HepG2 (cell line): ENCODE data around the gene USP5. TPM values are rescaled to one million over a fixed set of nuclear protein-coding genes. Genes with fewer than 3 reads are reported as not detected.

Experiments
- ATM ChIP-seq: fragments of 450-650 bp; IDR thresholded peaks from 2 replicates; pipeline ENCODE4 v1.7.1; 2017; ENCODE audit warnings: mild to moderate bottlenecking, borderline replicate concordance
- FOXC1 ChIP-seq: sonication (generic); formaldehyde crosslinking; IDR thresholded peaks from 2 replicates; pipeline ENCODE4 v1.8.0; 2022; ENCODE audit warnings: mild to moderate bottlenecking, missing genetic modification reagents, borderline replicate concordance
- HIVEP1 ChIP-seq: sonication (generic); formaldehyde crosslinking; IDR thresholded peaks from 2 replicates; pipeline ENCODE4 v1.4.0; 2020; ENCODE audit warnings: mild to moderate bottlenecking, missing genetic modification reagents
- PHF8 ChIP-seq: sonication (generic); formaldehyde crosslinking; IDR thresholded peaks from 2 replicates; pipeline ENCODE4 v1.5.0; 2020; ENCODE audit warnings: missing genetic modification reagents
- RAD21 ChIP-seq: fragments of 450-650 bp; formaldehyde crosslinking; IDR thresholded peaks from 2 replicates; pipeline ENCODE4 v1.5.0; 2020; ENCODE audit warnings: mild to moderate bottlenecking
- ZFYVE20 ChIP-seq: sonication (generic); formaldehyde crosslinking; IDR thresholded peaks from 2 replicates; pipeline ENCODE4 v1.8.0; 2023; ENCODE audit warnings: low read depth, mild to moderate bottlenecking, moderate library complexity, missing genetic modification reagents, borderline replicate concordance
- ZMYM2 ChIP-seq: sonication (generic); formaldehyde crosslinking; IDR thresholded peaks from 2 replicates; pipeline ENCODE4 v1.8.0; 2022; ENCODE audit warnings: mild to moderate bottlenecking, missing genetic modification reagents
- ZNF17 ChIP-seq: sonication (generic); formaldehyde crosslinking; IDR thresholded peaks from 2 replicates; pipeline ENCODE4 v1.5.0; 2020; ENCODE audit warnings: mild to moderate bottlenecking, missing genetic modification reagents
- ZNF652 ChIP-seq: IDR thresholded peaks from 2 replicates; pipeline ENCODE4 v1.6.1; 2016; ENCODE audit warnings: low read depth, borderline replicate concordance
- polyA plus RNA-seq, 8 experiments: library from polyadenylated mRNA; depleted of rRNA in 3 of 8; stranded (reverse) in 7 of 8; unstranded in 1 of 8; fragments of >200 nt; fragmentation: Illumina TruSeq in 4 of 8; extraction: Trizol in 4 of 8; gene quantifications; 2 replicates each; pipeline versions ENCODE4 v1.2.1 to v1.2.3, GENCODE V29; 2011 to 2016; ENCODE audit warnings: low read depth in 4 of 8, missing spikeins in 1 of 8, mixed read lengths in 1 of 8; ENCODE audit not compliant: insufficient read depth in 1 of 8
- total RNA-seq, 5 experiments: library from RNA; depleted of rRNA; stranded (reverse); fragments of >200 nt; fragmentation: Illumina TruSeq; extraction: Trizol; gene quantifications; 2 replicates each; pipeline ENCODE4 v1.2.3, GENCODE V29; 2016; ENCODE audit warnings: low read depth in 1 of 5
- TF ChIP-seq, protein P1 (sequence below): sonication (generic); formaldehyde crosslinking; IDR thresholded peaks from 2 replicates; pipeline ENCODE4 v1.4.0; 2020; ENCODE audit warnings: missing genetic modification reagents
- TF ChIP-seq, protein P2 (sequence below): sonication (generic); formaldehyde crosslinking; IDR thresholded peaks from 2 replicates; pipeline ENCODE4 v1.8.0; 2022; ENCODE audit warnings: mild to moderate bottlenecking, missing genetic modification reagents, moderate library complexity
- TF ChIP-seq, protein P3 (sequence below): sonication (generic); formaldehyde crosslinking; IDR thresholded peaks from 2 replicates; pipeline ENCODE4 v1.4.0; 2020; ENCODE audit warnings: low read depth, mild to moderate bottlenecking, missing genetic modification reagents
- TF ChIP-seq, protein P4 (sequence below): IDR thresholded peaks from 2 replicates; pipeline ENCODE4 v1.6.1; 2016; ENCODE audit warnings: low read depth, borderline replicate concordance
- TF ChIP-seq, protein P5 (sequence below): sonication (generic); formaldehyde crosslinking; IDR thresholded peaks from 2 replicates; pipeline ENCODE4 v1.5.0; 2020; ENCODE audit warnings: missing genetic modification reagents
- TF ChIP-seq, protein P6 (sequence below): sonication (generic); formaldehyde crosslinking; IDR thresholded peaks from 2 replicates; pipeline ENCODE4 v1.5.0; 2020; ENCODE audit warnings: mild to moderate bottlenecking, missing genetic modification reagents
- TF ChIP-seq, protein P7 (sequence below): sonication (generic); formaldehyde crosslinking; IDR thresholded peaks from 2 replicates; pipeline ENCODE4 v1.4.0; 2020; ENCODE audit warnings: missing genetic modification reagents, mild to moderate bottlenecking, borderline replicate concordance

USP5 gene
- total and polyA plus RNA-seq, 2 of the 13 experiments (the other 11 are each of a cell fraction or from before 2014, with no cell fraction given), result 39.6 to 56.0 TPM

DNA sequence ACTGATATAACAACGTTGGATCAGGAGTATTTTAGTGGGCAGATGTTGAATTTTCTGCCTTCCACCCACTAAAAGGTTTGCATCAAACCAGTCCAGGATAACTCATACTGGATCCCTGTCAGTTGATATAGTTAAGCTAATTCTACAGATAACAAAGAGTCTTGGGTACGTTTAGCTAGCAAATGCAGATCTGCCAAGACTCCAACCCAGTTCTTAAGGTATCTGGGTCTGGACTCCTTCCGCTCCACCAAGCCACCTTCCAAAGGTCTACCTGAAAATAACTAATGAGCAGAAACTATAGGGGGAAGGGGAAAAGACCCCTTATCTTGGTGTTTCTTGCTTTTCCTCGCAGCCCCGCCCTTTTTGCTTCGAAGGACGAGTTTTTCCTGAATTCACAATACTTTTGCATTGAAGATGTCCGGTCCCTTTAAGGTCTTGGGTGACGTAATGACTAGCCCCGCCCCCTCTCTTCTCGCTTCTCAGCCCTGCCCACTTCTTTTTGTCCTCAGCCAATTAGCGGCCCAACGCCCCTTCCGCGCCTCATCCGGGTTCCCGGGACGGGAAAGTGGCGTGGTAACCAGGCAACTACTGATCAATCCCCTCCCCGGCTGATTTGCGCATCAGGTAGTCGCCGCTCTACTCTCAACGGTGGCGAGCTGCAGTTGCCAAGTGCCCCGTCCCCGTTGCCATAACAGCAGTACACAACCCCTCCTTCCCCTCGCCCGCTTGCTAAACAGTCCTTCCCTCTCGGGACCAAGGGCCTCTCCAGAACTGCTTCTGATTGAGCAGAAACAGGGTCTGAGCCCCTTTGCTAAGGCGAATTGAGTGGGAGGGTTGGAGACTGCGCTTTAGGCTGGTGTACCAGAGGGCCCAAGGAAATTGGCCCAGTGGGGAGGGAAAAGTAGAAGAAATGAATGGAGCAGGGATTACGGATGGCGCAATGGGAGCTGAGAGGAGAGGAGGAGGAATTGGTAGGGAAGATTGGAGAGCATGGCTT lies 52.6 kb downstream of the USP5 start, which contains the start of gene LRRC23 (continued):
- TF ChIP-seq, protein P1, sequence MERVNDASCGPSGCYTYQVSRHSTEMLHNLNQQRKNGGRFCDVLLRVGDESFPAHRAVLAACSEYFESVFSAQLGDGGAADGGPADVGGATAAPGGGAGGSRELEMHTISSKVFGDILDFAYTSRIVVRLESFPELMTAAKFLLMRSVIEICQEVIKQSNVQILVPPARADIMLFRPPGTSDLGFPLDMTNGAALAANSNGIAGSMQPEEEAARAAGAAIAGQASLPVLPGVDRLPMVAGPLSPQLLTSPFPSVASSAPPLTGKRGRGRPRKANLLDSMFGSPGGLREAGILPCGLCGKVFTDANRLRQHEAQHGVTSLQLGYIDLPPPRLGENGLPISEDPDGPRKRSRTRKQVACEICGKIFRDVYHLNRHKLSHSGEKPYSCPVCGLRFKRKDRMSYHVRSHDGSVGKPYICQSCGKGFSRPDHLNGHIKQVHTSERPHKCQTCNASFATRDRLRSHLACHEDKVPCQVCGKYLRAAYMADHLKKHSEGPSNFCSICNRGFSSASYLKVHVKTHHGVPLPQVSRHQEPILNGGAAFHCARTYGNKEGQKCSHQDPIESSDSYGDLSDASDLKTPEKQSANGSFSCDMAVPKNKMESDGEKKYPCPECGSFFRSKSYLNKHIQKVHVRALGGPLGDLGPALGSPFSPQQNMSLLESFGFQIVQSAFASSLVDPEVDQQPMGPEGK, result 0 out of 2 replicates have a peak, but pooled peaks have one; percentile 9
- TF ChIP-seq, protein P2, sequence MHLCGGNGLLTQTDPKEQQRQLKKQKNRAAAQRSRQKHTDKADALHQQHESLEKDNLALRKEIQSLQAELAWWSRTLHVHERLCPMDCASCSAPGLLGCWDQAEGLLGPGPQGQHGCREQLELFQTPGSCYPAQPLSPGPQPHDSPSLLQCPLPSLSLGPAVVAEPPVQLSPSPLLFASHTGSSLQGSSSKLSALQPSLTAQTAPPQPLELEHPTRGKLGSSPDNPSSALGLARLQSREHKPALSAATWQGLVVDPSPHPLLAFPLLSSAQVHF, result no peak
- TF ChIP-seq, protein P3, sequence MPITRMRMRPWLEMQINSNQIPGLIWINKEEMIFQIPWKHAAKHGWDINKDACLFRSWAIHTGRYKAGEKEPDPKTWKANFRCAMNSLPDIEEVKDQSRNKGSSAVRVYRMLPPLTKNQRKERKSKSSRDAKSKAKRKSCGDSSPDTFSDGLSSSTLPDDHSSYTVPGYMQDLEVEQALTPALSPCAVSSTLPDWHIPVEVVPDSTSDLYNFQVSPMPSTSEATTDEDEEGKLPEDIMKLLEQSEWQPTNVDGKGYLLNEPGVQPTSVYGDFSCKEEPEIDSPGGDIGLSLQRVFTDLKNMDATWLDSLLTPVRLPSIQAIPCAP (CRISPR knock-in tag), result no peak
- 0 out of 2 replicates have a peak, but pooled peaks have one; percentile 40 for TF ChIP-seq PHF8 (CRISPR knock-in tag)
- TF ChIP-seq ATM, result no peak
- TF ChIP-seq ZNF17 (CRISPR knock-in tag), result no peak
- no peak for TF ChIP-seq ZMYM2 (CRISPR knock-in tag)
- TF ChIP-seq, protein P4, sequence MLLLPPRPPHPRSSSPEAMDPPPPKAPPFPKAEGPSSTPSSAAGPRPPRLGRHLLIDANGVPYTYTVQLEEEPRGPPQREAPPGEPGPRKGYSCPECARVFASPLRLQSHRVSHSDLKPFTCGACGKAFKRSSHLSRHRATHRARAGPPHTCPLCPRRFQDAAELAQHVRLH (CRISPR knock-in tag), result no peak
- no peak for TF ChIP-seq RAD21 (CRISPR knock-in tag)
- TF ChIP-seq FOXC1 (CRISPR knock-in tag), result no peak
- TF ChIP-seq, protein P5, sequence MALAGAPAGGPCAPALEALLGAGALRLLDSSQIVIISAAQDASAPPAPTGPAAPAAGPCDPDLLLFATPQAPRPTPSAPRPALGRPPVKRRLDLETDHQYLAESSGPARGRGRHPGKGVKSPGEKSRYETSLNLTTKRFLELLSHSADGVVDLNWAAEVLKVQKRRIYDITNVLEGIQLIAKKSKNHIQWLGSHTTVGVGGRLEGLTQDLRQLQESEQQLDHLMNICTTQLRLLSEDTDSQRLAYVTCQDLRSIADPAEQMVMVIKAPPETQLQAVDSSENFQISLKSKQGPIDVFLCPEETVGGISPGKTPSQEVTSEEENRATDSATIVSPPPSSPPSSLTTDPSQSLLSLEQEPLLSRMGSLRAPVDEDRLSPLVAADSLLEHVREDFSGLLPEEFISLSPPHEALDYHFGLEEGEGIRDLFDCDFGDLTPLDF (CRISPR knock-in tag), result no peak
- TF ChIP-seq ZNF652, result no peak
- TF ChIP-seq HIVEP1 (CRISPR knock-in tag), result no peak
- no peak for TF ChIP-seq ZFYVE20 (CRISPR knock-in tag)
- TF ChIP-seq, protein P6, sequence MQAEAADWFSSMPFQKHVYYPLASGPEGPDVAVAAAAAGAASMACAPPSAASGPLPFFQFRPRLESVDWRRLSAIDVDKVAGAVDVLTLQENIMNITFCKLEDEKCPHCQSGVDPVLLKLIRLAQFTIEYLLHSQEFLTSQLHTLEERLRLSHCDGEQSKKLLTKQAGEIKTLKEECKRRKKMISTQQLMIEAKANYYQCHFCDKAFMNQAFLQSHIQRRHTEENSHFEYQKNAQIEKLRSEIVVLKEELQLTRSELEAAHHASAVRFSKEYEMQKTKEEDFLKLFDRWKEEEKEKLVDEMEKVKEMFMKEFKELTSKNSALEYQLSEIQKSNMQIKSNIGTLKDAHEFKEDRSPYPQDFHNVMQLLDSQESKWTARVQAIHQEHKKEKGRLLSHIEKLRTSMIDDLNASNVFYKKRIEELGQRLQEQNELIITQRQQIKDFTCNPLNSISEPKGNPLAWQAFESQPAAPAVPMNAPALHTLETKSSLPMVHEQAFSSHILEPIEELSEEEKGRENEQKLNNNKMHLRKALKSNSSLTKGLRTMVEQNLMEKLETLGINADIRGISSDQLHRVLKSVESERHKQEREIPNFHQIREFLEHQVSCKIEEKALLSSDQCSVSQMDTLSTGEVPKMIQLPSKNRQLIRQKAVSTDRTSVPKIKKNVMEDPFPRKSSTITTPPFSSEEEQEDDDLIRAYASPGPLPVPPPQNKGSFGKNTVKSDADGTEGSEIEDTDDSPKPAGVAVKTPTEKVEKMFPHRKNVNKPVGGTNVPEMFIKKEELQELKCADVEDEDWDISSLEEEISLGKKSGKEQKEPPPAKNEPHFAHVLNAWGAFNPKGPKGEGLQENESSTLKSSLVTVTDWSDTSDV (CRISPR knock-in tag), result no peak
- TF ChIP-seq, protein P7, sequence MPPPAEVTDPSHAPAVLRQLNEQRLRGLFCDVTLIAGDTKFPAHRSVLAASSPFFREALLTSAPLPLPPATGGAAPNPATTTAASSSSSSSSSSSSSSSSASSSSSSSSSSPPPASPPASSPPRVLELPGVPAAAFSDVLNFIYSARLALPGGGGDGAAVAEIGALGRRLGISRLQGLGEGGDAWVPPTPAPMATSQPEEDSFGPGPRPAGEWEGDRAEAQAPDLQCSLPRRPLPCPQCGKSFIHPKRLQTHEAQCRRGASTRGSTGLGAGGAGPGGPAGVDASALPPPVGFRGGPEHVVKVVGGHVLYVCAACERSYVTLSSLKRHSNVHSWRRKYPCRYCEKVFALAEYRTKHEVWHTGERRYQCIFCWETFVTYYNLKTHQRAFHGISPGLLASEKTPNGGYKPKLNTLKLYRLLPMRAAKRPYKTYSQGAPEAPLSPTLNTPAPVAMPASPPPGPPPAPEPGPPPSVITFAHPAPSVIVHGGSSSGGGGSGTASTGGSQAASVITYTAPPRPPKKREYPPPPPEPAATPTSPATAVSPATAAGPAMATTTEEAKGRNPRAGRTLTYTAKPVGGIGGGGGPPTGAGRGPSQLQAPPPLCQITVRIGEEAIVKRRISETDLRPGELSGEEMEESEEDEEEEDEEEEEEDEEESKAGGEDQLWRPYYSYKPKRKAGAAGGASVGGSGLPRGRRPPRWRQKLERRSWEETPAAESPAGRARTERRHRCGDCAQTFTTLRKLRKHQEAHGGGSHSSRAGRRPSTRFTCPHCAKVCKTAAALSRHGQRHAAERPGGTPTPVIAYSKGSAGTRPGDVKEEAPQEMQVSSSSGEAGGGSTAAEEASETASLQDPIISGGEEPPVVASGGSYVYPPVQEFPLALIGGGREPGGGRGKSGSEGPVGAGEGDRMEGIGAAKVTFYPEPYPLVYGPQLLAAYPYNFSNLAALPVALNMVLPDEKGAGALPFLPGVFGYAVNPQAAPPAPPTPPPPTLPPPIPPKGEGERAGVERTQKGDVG (CRISPR knock-in tag), result no peak
